CD14-positive monocyte (primary cell): ENCODE measurements around the gene NABP1. TPM values are rescaled to one million over a fixed set of nuclear protein-coding genes. Genes with fewer than 3 reads are reported as not detected.

Experiments used
- DNase-seq, 3 donors: peaks; one replicate each; pipeline ENCODE4 v3.0.0-alpha.2; 2011 to 2022
- H2AFZ ChIP-seq: 2 replicates; pipeline ENCODE4 v1.6.0; 2012; ENCODE audit warnings: mild to moderate bottlenecking, low read depth, low read length, inconsistent platforms; ENCODE audit not compliant: insufficient read depth, poor library complexity, severe bottlenecking
- H3K27ac ChIP-seq, 2 donors: 1 replicate in 1 of 2; 2 replicates in 1 of 2; pipeline ENCODE4 v1.5.1; 2012 to 2013; ENCODE audit warnings: low read length in 2 of 2, control low read depth in 1 of 2, inconsistent platforms in 1 of 2, low read depth in 1 of 2, mild to moderate bottlenecking in 1 of 2
- H3K27me3 ChIP-seq, 2 donors: one replicate each; pipeline versions ENCODE4 v1.6.0 to v1.6.1; 2011 to 2013; ENCODE audit warnings: low read length in 2 of 2; ENCODE audit not compliant: control insufficient read depth in 2 of 2, insufficient read depth in 2 of 2
- H3K36me3 ChIP-seq, 2 donors: replicated peaks in 1 of 2; 1 replicate in 1 of 2; 2 replicates in 1 of 2; pipeline versions ENCODE4 v1.5.1 to v1.6.1; 2012 to 2013; ENCODE audit warnings: low read length in 2 of 2, control low read depth in 1 of 2, inconsistent platforms in 1 of 2, mild to moderate bottlenecking in 1 of 2; ENCODE audit not compliant: insufficient read depth in 2 of 2, control insufficient read depth in 1 of 2
- H3K4me1 ChIP-seq, 2 donors: 1 replicate in 1 of 2; 2 replicates in 1 of 2; pipeline versions ENCODE4 v1.5.1 to v1.6.1; 2012 to 2013; ENCODE audit warnings: low read length in 2 of 2, control low read depth in 1 of 2, inconsistent platforms in 1 of 2, mild to moderate bottlenecking in 1 of 2, moderate library complexity in 1 of 2; ENCODE audit not compliant: insufficient read depth in 2 of 2, control insufficient read depth in 1 of 2
- H3K4me2 ChIP-seq: replicated peaks from 2 replicates; pipeline ENCODE3; 2012; ENCODE audit warnings: low read length, moderate library complexity, mild to moderate bottlenecking; ENCODE audit not compliant: poor library complexity, severe bottlenecking; ENCODE audit errors: extremely low read depth
- H3K4me3 ChIP-seq, 3 experiments: fragments of 200-600 bp in 1 of 3; sonication (generic) in 1 of 3; replicated peaks in 1 of 3; 1 replicate in 2 of 3; 2 replicates in 1 of 3; pipeline ENCODE4 v1.5.1; 2011 to 2013; ENCODE audit warnings: low read length in 3 of 3, mild to moderate bottlenecking in 3 of 3, control low read depth in 2 of 3, low read depth in 2 of 3, inconsistent platforms in 1 of 3, moderate library complexity in 1 of 3
- H3K79me2 ChIP-seq: 2 replicates; pipeline ENCODE4 v1.6.0; 2012; ENCODE audit warnings: mild to moderate bottlenecking, control low read depth, inconsistent platforms, low read length, moderate library complexity; ENCODE audit not compliant: insufficient read depth
- H3K9ac ChIP-seq: 2 replicates; pipeline ENCODE4 v1.6.0; 2017; ENCODE audit warnings: low read length, mild to moderate bottlenecking; ENCODE audit not compliant: insufficient read depth, poor library complexity, severe bottlenecking
- H3K9me3 ChIP-seq, 2 donors: replicated peaks in 1 of 2; 1 replicate in 1 of 2; 2 replicates in 1 of 2; pipeline versions ENCODE4 v1.5.1 to v1.6.1; 2012 to 2013; ENCODE audit warnings: low read length in 2 of 2, control low read depth in 1 of 2; ENCODE audit not compliant: control insufficient read depth in 1 of 2, insufficient read depth in 1 of 2
- H4K20me1 ChIP-seq: 2 replicates; pipeline ENCODE4 v1.6.0; 2012; ENCODE audit warnings: mild to moderate bottlenecking, low read length, control low read depth, moderate library complexity; ENCODE audit not compliant: insufficient read depth
- H3K27ac Mint-ChIP-seq, 7 donors: one replicate each; pipeline ENCODE4 v1.8.0; 2020; ENCODE audit warnings: mild to moderate bottlenecking in 7 of 7, mixed read lengths in 7 of 7, moderate library complexity in 6 of 7, inconsistent platforms in 2 of 7
- H3K27me3 Mint-ChIP-seq, 3 donors: one replicate each; pipeline ENCODE4 v1.8.0; 2021 to 2022; ENCODE audit warnings: low read depth in 3 of 3, mild to moderate bottlenecking in 3 of 3, mixed read lengths in 3 of 3, moderate library complexity in 3 of 3, inconsistent platforms in 1 of 3
- H3K36me3 Mint-ChIP-seq, 2 donors: one replicate each; pipeline ENCODE4 v1.8.0; 2020; ENCODE audit warnings: mixed read lengths in 2 of 2, inconsistent platforms in 1 of 2, mild to moderate bottlenecking in 1 of 2
- H3K4me1 Mint-ChIP-seq: one replicate; pipeline ENCODE4 v1.8.0; 2020; ENCODE audit warnings: mild to moderate bottlenecking, mixed read lengths
- H3K4me3 Mint-ChIP-seq, 2 donors: one replicate each; pipeline ENCODE4 v1.8.0; 2020; ENCODE audit warnings: mild to moderate bottlenecking in 2 of 2, mixed read lengths in 2 of 2, moderate library complexity in 1 of 2
- H3K9me3 Mint-ChIP-seq, 7 donors: one replicate each; pipeline ENCODE4 v1.8.0; 2020 to 2022; ENCODE audit warnings: mixed read lengths in 7 of 7, mild to moderate bottlenecking in 6 of 7, moderate library complexity in 6 of 7, inconsistent platforms in 2 of 7
- CTCF ChIP-seq: fragments of 200-600 bp; IDR thresholded peaks from one replicate; pipeline ENCODE4 v1.8.0; 2022; ENCODE audit warnings: antibody characterized with exemption, mild to moderate bottlenecking
- WGBS: methylation state at CpG from one replicate; pipeline ENCODE4 v1.1.5; 2013; ENCODE audit warnings: missing lambda C conversion rate; ENCODE audit not compliant: insufficient coverage; 5-methylcytosine and 5-hydroxymethylcytosine counted together
- intact Hi-C, 2 donors: fragments of 100-400 bp; cut with micrococcal nuclease; formaldehyde crosslinking; loops; one replicate each; pipeline versions ENCODE4 v1.15.0 to v1.15.1; 2023
- polyA plus RNA-seq, 3 donors: library from polyadenylated mRNA; depleted of rRNA in 1 of 3; unstranded in 2 of 3; stranded (reverse) in 1 of 3; fragments of 300-500 nt in 2 of 3; fragments of >200 nt in 1 of 3; fragmentation: Illumina TruSeq in 2 of 3; gene quantifications; 1 replicate in 2 of 3; 2 replicates in 1 of 3; pipeline ENCODE4 v1.2.3, GENCODE V29; 2012 to 2021

Gene NABP1
- polyA plus RNA-seq, 3 donors = 8.0 to 20.7 (median 13.3) TPM

GRCh38 chr2:191690327-191690726 lies 12.4 kb downstream of the NABP1 start:
- WGBS = no CpG with 5 or more reads among the region's 3 CpGs
- Histone ChIP-seq H3K9ac (no peak overlapping the region), H4K20me1 (peaks cover 15% of the 10 kb centered on the region), H3K36me3 (peaks cover 33 to 35% of the 10 kb centered on the region in 2 donors), H3K27ac (no peak overlapping the region), H3K4me3 (no peak overlapping the region), H2AFZ (no peak overlapping the region), H3K27me3 (peaks cover 2 to 3% of the 10 kb centered on the region in 2 donors), H3K79me2 (no peaks in the 10 kb centered on the region), H3K4me2 (peak overlapping the region; percentile 17), H3K9me3 (no peaks in the 10 kb centered on the region), H3K4me1 (peaks cover 8 to 14% of the 10 kb centered on the region in 2 donors)
- Mint-ChIP-seq H3K36me3 (peaks cover 34% of the 10 kb centered on the region in 2 donors), H3K4me3 (no peak overlapping the region), H3K27ac (no peak overlapping the region), H3K27me3 (peaks cover 0 to 2% (median 2%) of the 10 kb centered on the region in 3 donors), H3K9me3 (no peaks in the 10 kb centered on the region), H3K4me1 (peaks cover 11% of the 10 kb centered on the region)
- no peak for TF ChIP-seq CTCF
- no peak for DNase-seq
- intact Hi-C loops = loop anchor here (2.0 to 5.0 kb wide), 2 partner anchors 123 to 124 kb away; no protein-coding TSS in a partner anchor

- peaks cover 25 to 27% of the 10 kb centered on the region in 2 donors for H3K36me3 ChIP-seq
- Mint-ChIP-seq H3K27me3 (peaks cover 0 to 2% (median 2%) of the 10 kb centered on the region in 3 donors), H3K9me3 (no peaks in the 10 kb centered on the region), H3K4me1 (peaks cover 8% of the 10 kb centered on the region), H3K4me3 (peak overlapping the region in 1 of 2 donors; percentile 47), H3K27ac (peak overlapping the region in 1 of 7 donors; percentile 54), H3K36me3 (peaks cover 25 to 26% of the 10 kb centered on the region in 2 donors)
- no peaks in the 10 kb centered on the region for H3K79me2 ChIP-seq
- peak overlapping the region; percentile 17 for H3K4me2 ChIP-seq
- H3K27me3 ChIP-seq = peaks cover 2 to 3% of the 10 kb centered on the region in 2 donors
- H4K20me1 ChIP-seq = peaks cover 7% of the 10 kb centered on the region
- WGBS = 0% methylated on average over 2 of the region's 5 CpGs
- H3K4me3 ChIP-seq = no peak overlapping the region
- intact Hi-C loops = loop anchor here (2.0 to 5.0 kb wide), 2 partner anchors 124 kb away; no protein-coding TSS in a partner anchor
- TF ChIP-seq CTCF = peak; percentile 75
- no peak overlapping the region for H3K9ac ChIP-seq
- peaks cover 8 to 11% of the 10 kb centered on the region in 2 donors for H3K4me1 ChIP-seq
- no peak overlapping the region for H2AFZ ChIP-seq
- no peak overlapping the region for H3K27ac ChIP-seq
- no peaks in the 10 kb centered on the region for H3K9me3 ChIP-seq
- peak; percentile 61 to 80 (median 71) for DNase-seq
Observed at GRCh38 chr2:191691016-191691735, 13.2 kb downstream of the NABP1 start.
